HG03135 (cell line): Measurements from ENCODE around the gene TSPAN18.

ENCODE experiments used
- ATAC-seq: cut with Tn5 transposase; IDR thresholded peaks from one replicate; pipeline ENCODE4 v1.9.1; 2021; ENCODE audit warnings: mild to moderate bottlenecking, moderate library complexity; ENCODE audit not compliant: unreplicated experiment

The TSPAN18 gene

DNA sequence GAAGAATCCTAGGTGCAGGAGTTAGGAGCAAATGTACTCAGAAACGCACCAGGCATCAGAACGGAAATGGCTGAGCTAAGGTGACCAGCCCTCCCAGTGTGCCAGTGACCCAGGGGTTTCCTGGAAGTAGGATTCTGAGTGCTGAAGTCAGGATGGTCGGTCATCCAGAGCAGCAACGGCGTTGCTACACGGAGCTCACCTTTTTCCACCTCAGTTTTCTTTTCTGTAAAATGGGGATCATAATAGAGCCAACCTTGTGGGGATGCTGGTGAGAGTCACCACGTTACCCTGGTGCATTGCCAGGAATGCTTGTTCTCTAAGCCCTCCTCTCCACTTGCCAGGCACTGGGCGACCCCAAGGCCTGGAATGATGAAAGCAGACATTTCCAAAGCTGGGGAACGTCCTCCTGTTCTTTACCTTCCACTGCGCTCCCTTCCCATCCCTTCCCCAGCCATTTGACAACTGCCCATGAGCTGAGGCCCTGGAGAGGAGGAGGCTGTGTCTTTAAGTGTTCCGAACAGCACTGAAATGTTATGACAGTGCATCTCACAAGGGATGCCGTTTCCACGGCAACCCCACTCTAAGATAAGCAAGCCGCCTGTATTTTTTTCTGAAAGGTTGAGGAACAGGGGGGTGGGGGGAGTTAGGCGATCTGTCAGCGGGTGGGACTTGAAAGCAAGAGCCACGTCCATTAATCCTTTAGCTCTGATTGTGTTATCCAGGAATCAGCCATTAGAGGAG lies 66.8 kb downstream of the TSPAN18 start:
- ATAC-seq: no peak

DNA sequence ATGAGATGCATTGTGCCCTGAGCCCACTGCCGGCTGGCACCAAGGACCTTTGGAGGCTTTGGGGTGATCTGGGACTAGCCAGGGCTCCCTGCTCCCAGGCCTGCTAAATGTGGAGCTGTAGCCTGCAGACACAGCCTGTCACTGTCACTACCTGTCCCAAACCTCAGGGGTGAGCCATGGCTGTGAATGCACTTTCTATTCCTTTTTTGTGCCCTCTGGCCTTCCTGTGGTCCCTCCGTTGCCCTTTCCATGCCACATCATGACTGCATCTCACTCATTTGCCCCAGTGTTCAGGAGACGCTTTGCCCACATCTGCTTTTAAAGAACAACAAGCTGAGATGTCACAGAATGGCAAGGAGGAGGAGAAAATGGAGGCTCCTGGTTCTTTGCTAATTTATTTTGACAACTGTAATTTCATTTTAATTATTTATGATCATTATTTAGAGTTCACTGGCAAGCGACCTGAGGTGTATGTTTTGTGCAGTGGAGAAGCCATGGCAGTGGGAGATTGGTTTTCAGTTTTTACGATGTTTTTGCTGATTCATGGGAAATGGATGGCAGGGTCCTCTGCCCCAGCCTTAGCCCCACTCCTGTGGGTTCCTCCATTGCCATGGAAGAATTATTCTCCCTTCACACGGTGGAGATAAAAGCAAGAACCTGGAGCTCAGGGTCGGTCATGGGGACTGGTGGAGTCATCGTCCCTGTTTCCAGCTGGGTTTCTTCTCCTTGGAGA lies 69.2 kb downstream of the TSPAN18 start:
- ATAC-seq: no peak

DNA sequence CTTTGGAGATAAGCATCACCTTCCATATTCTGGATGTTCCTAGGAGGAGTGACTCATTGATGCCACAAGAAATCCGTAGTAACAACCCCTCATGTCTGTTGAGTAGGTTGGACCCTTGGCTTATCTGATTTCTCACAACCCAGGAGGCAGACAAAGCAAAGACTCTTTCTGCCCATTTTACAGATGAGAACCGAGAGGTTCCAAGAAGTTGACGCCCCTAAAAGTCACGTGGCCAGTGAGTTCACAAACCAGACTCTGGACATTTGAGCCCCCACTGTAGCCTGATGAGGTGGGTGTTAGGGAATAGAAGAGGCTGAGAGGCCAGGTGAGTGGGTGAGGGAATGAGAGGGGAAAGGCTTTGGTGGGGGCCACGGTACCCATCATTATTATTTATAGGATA lies 70.3 kb downstream of the TSPAN18 start:
- ATAC-seq: no peak

DNA sequence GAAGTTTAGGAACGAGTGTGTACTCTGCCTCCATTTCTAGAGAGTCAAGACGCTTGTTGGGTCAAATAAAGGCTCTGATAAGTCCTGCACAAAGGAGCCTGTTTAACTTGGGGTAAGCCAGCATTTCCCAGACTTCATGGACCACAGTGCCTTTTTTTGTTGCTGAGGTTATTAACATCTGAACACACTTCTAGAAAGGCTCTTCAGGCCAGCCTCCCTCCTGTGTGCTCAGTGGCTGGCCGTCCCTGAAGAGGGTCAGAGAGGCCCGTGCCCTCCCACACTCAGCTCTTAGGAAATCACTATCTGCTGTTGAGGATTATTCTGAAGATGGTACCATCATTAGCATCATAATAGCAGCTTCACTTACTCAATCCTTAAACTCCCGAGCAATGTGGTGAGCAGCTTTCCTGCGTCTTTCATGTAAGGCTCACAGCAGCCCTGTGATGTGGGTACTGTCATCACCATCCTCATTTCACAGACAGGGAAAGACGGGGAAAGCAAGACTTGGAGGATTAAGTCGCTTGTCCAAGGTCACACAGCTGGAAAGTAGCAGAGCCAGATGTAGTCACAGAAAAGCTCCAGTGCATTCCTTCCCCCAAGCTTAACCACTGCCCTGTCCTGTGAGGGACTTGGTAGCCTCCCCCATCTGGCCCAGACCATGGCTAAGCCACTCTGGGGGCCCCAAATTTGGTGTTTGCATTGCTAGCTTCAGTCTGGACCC lies 71.3 kb downstream of the TSPAN18 start:
- no peak for ATAC-seq

DNA sequence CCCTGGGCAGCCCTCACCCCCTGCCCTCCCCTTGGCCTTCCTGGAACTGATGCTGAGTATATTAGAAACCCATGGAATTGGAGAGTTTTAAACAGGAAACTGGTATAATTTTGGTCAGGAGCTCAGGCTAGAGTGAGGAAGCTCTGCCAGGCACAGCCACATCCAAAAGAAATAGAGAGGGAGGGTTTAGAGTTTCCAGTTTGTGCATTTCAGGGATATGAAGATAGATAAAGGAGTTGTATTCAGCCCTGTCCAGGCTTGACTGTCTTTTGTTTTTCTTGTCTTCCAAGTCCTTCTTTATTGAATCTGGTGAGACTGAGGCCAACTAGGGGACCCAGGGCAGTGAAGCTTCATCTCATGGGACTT lies 71.8 kb downstream of the TSPAN18 start:
- no peak for ATAC-seq

DNA sequence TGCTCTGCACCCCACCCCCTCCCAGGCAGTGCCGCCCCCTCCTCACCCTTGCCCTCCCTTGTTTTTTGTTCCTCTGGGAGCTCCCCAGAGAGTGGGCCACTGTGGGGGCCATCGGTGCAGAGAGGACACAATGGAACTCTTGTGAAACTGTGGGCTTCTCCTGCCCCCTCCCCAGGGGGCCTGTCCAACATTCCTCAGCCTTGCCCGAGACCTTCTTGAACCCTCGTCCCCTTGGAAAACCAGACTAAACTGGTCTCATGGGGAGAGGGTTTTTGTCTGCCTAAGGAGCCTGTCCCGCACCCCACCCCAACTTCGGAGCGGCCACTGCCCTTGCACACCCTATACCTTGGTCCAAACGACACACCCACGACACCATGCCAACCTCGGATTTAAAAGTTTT lies 72.2 kb downstream of the TSPAN18 start:
- ATAC-seq: no peak

DNA sequence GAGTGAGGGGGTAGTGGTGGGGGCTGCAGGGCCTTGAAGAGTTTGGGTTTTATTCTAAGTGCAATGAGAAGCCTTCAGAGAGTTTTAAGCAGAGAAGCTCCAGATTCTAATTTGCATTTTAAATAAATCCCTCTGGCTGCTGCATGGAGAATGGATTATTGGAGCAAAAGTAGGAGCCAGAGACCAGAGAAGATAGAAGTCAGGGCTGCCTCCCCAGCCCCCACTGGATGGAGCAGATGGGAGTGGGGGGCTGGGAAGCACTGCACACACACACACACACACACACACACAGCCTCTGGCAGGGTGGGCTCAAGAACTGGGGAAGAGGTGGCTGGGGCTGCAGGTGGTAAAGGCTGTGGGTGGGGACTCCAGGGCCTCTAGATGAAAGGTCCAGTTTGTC lies 75.6 kb downstream of the TSPAN18 start:
- no peak for ATAC-seq

DNA sequence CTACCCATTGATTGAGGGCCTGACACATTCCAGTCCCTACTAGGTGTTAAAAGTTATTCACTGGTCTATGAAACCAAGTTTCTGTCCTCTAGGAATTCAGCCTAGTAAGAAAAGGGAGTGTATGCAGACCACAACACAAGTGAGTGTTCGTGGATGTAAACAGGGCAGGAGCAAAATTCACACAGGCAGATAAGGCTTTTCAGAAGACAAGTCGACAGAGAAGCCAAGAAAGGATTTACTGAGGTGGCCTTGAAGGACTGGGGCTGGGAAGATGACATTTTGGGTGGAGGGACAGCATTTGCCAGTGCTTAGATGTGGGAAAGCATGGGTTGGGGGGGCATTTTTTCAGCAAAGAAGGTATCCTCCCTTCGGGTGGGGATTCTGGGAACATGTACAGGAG lies 76.2 kb downstream of the TSPAN18 start:
- no peak for ATAC-seq

DNA sequence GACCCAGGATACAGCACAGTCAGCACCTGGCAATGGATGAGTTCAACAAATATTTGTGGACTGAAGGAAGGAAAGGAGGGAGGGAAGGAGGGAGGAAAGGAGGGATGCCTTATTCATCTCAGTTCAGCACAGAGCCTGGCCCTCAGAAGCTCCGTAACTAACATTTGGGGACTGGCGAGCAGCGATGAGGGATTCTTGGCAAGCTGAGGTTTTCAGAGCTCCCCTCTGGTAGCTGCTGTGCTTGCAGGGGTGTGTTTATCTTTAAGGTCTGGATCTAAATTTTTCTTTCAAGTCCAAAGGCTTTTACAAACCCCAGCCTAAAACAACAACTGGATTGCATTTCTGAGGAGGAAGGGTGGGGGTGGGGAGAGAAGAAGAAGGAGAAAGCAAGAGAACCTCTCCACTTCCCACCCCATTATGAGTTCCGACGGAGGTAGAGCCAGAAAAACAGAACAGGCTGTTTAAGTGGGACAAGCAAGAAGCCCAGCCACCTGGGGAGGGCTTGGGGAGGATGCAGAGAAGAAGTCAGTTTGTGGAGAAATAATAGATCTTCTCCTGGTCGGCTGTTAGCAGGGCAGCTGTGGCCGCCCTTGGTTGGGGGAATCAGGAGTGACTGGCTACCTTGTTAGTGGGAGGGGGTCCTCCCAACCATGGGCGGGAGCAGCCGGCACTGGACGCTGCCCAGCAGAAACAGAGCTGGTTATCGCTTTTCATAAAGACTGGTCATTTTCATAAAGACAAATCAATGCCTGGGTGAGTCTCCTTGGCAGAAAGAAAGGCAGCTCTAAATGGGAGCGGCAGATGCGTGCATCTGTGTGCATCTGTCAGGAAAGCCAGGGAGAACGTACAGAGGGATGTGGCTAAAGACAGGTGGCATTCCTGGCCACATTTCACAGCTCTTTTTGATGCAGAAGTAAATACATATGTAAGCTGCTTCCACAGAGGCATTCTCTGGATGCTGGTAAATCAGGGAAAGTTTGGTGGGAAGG lies 78.0 kb downstream of the TSPAN18 start:
- ATAC-seq: no peak

DNA sequence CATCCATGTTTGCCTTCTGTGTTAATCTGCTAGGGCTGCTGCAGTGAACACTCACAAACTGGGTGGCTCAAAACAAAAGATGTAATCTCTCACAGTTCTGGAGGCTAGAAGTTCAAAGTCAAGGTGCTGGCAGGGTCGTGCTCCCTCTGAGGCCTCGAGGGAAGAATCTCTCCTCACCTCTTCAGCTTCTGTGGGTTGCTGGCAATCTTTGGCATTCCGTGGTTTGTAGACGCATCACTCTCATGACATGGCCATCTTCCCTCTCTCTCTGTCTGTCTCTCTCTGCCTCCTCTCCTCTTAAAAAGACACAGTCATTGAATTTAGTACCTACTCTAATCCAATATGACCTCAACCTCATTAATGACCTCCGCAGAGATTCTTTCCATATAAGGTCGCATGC lies 78.8 kb downstream of the TSPAN18 start:
- ATAC-seq: no peak

DNA sequence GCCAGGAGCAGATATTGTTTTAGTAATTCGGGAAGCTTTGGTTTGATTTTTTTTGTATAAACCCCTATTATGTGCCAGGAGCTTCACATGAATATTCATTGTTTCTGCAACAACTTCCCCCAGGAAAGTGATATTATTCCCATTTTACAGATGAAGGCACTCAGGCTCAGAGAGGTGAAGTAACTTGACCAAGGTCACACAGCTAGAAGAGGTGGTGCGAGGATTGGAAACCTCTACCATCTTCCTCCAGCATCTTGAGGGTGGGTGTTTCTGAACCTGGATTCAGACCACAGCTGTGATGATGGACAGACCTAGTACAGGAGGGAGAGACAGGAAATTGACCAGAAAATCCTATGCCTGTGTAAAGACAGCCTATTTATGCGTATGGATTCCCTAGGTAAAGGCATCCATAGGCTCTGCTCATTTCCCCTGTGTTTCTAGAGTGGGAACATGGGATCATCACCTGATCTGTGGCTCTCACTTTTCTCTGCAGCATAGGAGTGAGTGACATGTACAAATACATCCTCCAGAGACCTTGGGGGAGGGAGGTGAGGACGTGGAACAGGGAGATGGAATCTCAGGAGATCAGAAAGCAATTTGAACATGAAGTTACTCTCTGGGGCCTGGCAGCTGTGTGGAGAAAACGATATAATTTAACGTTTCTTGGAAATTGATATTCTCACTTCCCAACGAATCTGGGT lies 81.4 kb downstream of the TSPAN18 start:
- ATAC-seq: no peak

DNA sequence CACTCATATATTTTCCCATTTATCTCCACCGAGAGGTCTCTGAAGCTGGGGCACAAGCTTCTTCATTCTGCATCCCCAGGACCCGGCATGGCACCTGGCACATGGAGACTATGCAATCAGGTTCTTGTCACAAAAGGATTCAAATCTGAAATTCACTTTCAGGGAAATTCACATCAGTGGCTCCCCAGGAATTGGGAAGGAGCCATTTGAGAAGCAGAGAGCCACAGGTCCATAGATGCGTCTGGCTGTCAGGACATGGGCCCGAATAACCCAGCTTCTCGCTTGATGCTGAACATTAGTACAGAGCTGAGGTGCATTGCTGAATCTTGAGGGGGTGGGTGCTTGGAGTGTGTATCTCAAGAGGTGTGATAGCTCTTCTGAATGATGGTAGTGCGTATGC lies 82.5 kb downstream of the TSPAN18 start:
- no peak for ATAC-seq

DNA sequence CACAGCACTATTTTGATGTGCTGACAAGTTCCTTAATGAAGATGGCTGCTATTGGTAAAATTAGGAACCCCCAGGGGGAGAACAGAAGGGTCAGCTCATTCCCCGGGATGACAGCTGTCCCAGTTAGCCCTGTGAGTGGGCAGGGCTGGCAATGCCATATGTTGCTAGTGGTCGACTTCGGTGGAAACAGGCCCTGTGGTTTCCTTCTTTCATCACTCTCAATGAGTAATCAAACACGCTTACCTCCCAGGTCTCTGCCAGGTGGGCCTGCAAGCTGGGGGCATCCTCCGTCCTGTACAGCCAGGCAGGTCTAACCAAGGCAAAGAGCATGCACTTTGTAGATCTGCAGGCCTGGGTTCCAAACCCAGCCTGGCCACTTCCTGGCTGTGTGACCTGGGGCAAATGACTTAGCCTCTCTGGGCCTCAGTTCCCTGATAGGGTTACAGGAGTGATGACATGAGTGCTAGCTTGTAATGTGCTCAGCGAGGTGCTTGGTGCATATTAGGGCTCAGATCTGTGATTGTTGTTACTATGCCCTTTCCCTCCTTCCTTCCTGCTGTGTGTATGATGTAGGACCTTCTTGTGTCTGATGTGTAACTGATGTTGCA lies 85.2 kb downstream of the TSPAN18 start:
- ATAC-seq: no peak

DNA sequence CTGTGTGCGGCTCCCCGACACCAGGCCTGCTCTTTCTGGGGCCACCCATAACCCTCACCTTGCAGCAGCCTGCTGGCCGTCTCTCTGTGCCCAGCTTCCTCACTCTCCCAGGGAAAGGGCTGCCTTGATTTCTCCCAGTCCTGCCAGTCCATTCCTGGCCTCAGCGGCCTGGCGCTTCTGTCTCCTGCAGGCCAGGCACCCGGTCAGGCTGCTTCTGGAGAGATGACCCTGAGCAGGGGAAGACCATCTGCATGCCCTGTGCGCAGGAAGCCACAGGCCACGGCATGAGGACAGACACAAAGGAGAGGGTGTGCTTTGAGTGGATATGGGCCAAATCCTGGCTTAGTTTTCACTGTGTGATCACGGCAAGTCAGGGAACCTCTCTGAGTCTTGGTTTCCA lies 86.2 kb downstream of the TSPAN18 start:
- ATAC-seq: no peak

DNA sequence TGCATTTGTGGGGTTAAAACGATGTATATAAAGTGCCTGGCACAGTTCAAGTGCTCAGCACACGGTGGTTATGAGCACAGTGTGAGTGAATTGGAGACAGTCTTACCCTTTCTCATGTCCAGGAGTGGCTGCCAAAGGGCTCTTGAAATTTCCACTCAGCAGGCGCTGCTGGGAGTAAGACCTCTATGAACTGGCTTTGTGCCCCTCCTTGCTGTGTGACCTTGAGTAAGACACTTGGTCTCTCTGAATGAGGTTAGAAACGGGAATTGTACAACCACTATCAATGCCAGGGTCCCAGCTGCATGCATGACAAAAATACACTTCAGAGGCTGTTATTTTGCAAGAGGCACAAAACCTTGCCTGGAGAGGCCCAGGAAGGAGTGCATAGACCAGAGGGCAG lies 86.6 kb downstream of the TSPAN18 start:
- ATAC-seq: no peak

DNA sequence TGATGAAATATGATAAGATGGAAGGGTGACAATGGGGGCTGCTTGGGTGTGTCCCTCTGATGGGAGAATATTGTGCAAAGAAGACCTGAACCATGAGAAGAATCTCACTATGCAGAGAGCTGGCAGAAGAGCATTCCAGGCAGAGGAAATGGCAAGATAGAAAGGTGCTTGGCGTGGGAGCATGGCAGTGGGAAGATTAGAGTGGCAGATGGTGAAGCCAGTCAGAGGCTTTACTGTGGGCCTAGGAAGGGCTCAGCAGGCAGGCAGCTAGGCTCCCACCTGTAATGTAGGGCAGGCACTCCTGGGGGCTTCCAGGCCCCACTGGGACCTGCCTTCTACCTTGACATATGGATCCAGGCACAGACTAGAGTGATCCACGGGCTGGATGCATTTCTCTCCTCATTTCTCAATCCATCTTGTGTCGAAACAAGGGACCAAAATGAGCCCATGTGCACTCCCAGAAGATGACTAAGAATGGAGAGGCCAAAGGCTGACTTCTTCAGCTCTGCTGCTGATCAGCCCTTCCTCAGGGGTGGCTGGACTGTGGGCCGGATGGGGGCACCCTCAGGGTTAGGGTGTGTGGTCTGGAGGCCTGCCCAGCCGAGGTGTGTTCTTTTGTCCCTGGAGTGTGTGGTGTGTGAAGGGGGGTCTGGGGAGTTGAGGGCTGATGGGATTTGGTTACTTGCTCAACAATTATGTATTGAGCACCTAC lies 88.3 kb downstream of the TSPAN18 start:
- no peak for ATAC-seq

DNA sequence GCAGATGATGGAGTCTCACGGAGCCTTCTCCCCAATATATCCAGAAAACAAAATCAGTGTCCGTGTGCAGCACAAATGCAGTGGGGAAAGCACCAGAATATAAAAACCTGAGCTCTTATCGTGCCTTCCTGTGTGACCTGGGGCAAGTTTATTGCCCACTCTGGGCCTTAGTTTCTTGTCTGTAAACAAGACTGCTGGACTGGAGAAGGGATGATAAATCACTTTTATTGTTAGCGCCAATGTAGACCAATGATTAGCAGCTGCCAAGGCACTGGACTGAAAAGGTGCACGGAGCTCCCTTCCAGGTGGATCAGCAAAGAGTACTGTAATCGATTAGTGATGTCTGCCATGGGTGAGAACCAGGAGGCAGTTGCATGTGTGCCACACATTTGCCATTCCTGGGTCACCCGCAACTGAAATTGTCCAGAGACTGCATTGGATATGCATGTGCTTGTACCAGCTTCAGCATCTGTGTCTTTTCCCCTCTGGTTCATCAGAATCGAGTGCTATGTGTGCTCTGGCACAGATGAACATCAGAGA lies 89.2 kb downstream of the TSPAN18 start:
- no peak for ATAC-seq

DNA sequence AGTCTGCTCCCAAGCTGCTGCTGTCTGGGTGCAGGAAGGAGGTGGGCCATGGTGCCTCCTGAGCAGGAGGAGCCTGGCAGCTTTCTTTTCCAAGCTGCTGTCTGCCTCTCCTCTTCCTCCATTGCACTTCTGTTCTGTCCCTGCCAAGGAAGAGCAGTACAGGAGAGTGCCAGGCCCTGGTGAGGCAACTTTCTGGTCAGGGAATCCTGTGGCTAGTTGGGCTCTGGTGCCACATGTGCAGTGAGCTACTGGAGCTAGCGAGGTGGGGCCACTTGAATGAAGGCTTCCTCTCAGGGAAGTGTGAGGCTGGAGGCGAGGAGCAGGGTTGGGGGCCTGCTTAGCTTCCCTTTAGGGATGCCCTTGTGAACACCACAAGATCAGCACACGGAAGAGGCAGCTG lies 90.0 kb downstream of the TSPAN18 start:
- no peak for ATAC-seq
